Measurements from ENCODE around the gene MYBPC2. TPM values are rescaled to one million over a fixed set of nuclear protein-coding genes. Genes with fewer than 3 reads are reported as not detected.
A peak's percentile ranks its signal among the peaks of the same experiment; 100 is the strongest.
"Not testable (repeated sequence)": the region's sequence is repeated elsewhere in the genome, so short reads cannot be mapped to it uniquely, and the experiment has no call there.

MYBPC2 gene
- total RNA-seq, 4 donors from 2014 or later = not detected

DNA sequence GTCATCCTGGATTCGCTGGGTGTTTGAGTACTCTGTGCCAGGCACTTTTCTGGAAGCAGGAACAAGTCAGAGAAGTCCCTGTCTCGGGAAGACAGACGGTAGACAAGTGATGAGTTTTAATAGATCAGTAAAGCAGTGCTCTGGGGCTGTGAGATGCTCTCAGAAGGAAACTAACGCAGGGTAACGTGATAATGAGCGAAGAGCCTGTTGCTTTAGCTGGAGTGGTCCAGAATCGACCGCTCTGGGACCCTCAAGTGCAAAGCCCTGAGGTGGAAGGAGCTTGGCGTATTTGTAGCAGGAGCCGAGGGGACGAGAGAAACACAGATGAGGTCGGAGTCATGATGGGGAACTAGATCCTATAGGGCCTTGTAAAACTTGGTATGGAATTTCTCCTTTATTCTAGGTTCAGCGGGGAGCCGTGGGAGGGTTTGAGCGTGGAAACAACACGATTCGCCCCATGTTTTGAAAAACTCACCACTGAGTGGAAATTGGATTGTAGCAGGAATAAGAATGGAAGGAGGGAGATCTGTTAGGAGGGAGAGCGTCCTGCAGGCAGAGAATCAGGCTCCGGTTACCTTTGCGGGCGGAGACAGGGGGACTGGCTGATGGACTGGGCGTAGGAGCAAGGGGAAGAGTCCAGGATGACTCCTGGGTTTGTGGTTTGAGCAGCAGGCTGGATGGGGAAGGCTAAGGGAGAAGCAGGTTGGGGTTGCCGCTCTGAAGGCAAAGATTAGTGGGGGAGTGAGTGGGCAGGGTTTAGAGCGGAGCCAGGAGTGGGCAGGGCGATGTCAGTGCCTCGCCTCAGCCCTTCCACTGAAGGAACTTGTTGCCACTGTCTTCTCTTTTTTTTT, 47.8 kb upstream of the MYBPC2 start:
- TF ChIP-seq CTCF (IDR thresholded peaks at IDR 0.05) = no peak
- TF ChIP-seq EP300 (IDR thresholded peaks at IDR 0.05) = no peak
- TF ChIP-seq POLR2A (IDR thresholded peaks at IDR 0.05) = no peak
- TF ChIP-seq POLR2AphosphoS5 (IDR thresholded peaks at IDR 0.05) = no peak

DNA sequence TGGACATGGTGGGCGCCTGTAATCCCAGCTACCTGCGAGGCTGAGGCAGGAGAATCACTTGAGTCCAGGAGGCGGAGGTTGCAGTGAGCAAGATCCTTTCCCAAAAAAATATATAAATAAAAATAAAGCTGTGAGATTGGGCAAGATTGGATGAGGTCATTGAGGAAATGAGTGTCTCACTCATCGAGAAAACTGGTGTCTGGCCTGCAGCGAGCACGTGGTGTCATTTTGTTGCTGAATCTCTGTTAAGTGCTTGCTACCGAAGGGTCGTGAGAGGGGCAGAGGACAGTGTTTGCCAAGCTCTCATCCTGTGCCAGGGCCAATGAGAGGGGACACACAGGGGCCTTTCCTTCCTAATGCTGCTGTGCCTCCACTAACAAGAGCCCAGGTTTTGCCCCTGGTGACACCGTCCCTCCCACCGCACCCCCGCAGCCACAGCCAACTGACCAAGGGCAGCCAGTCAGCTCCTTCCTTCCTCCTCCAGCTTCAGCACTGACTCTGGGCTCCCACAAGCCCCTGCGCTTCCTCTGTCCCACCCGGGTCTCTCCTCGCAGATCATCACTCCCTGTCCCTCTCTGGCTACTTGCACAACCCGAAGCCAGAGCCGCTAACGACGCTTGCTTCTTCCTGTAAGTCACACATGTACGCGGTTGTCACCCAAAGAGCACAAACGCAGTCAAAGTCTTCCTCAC, 45.4 kb upstream of the MYBPC2 start:
- H3K9me3 ChIP-seq = no peaks in the 10 kb centered on the region
- no peak overlapping the region for H3K27ac ChIP-seq
- TF ChIP-seq CTCF (IDR thresholded peaks at IDR 0.05) (no peak), EP300 (IDR thresholded peaks at IDR 0.05) (no peak), POLR2AphosphoS5 (IDR thresholded peaks at IDR 0.05) (no peak), POLR2A (IDR thresholded peaks at IDR 0.05) (no peak)
- H3K4me3 ChIP-seq = no peak overlapping the region
- no peaks in the 10 kb centered on the region for H3K27me3 ChIP-seq
- H3K4me1 ChIP-seq = peaks cover 0 to 24% (median 7%) of the 10 kb centered on the region in 3 donors
- no peak for ATAC-seq
- 75 to 91% methylated on average over 13 to 19 of the region's 21 CpGs for WGBS, 2 donors (ENCODE audit: low coverage in 1 of 2)
- H3K36me3 ChIP-seq = peaks cover 0 to 24% of the 10 kb centered on the region in 2 donors

More for the DNA sequence above, 47.8 kb upstream of the MYBPC2 start:
- peaks cover 0 to 43% of the 10 kb centered on the region in 2 donors for H3K36me3 ChIP-seq
- peak overlapping the region; percentile 32 to 93 (median 88) for H3K27ac ChIP-seq
- H3K27me3 ChIP-seq = no peaks in the 10 kb centered on the region
- H3K4me3 ChIP-seq = peak overlapping the region; percentile 46 to 79
- WGBS, 2 donors (ENCODE audit: low coverage in 1 of 2) = 8 to 16% methylated on average over 15 to 18 of the region's 26 CpGs
- no peak for ATAC-seq
- peaks cover 0 to 32% (median 7%) of the 10 kb centered on the region in 3 donors for H3K4me1 ChIP-seq
- no peaks in the 10 kb centered on the region for H3K9me3 ChIP-seq

GRCh38 chr19:50387868-50388245, 44.8 kb upstream of the MYBPC2 start:
- 88 to 95% methylated on average over 3 to 4 of the region's 8 CpGs for WGBS, 2 donors (ENCODE audit: low coverage in 1 of 2)
- Histone ChIP-seq H3K27ac (no peak overlapping the region), H3K27me3 (no peaks in the 10 kb centered on the region), H3K4me1 (peaks cover 0 to 24% (median 7%) of the 10 kb centered on the region in 3 donors), H3K9me3 (no peaks in the 10 kb centered on the region), H3K4me3 (no peak overlapping the region), H3K36me3 (peaks cover 0 to 18% of the 10 kb centered on the region in 2 donors)
- TF ChIP-seq CTCF (IDR thresholded peaks at IDR 0.05) (no peak), POLR2A (IDR thresholded peaks at IDR 0.05) (no peak), POLR2AphosphoS5 (IDR thresholded peaks at IDR 0.05) (no peak), EP300 (IDR thresholded peaks at IDR 0.05) (no peak)
- ATAC-seq = no peak

- H3K27me3 ChIP-seq, H3K4me3 ChIP-seq, ATAC-seq, H3K9me3 ChIP-seq, H3K4me1 ChIP-seq, H3K27ac ChIP-seq: not testable (repeated sequence)
- 94 to 100% methylated on average over 3 of the region's 3 CpGs for WGBS, 2 donors (ENCODE audit: low coverage in 1 of 2)
- H3K36me3 ChIP-seq = peaks cover 0 to 18% of the 10 kb centered on the region in 2 donors
Observed at GRCh38 chr19:50390295-50390694, 42.4 kb upstream of the MYBPC2 start.

DNA sequence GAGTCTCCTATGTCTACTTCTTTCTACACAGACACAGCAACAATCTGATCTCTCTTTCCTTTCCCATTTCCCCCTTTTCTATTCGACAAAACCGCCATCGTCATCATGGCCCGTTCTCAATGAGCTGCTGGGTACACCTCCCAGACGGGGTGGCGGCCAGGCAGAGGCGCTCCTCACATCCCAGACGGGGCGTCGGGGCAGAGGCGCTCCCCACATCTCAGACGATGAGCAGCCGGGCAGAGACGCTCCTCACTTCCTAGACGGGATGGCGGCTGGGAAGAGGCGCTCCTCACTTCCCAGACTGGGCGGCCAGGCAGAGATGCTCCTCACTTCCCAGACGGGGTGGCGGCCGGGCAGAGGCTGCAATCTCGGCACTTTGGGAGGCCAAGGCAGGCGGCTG, 41.7 kb upstream of the MYBPC2 start:
- H3K9me3 ChIP-seq, H3K27me3 ChIP-seq, H3K27ac ChIP-seq, H3K4me1 ChIP-seq, H3K4me3 ChIP-seq, ATAC-seq: not testable (repeated sequence)
- H3K36me3 ChIP-seq = peaks cover 0 to 18% of the 10 kb centered on the region in 2 donors
- WGBS, 2 donors (ENCODE audit: low coverage in 1 of 2) = no CpG with 5 or more reads among the region's 23 CpGs

Data from gastroesophageal sphincter (tissue), 4 donors.